Activated CD4-positive, alpha-beta memory T cell treated with anti-CD3 and anti-CD28 coated beads for 36 hours (primary cell): ENCODE results near the gene FKBP1C. TPM values are rescaled to one million over a fixed set of nuclear protein-coding genes. Genes with fewer than 3 reads are reported as not detected.
"Not testable (repeated sequence)": the region's sequence is repeated elsewhere in the genome, so short reads cannot be mapped to it uniquely, and the experiment has no call there.

Source experiments
- CTCF ChIA-PET: fragments of 350-600 bp; sonication (Branson Sonifier 250); formaldehyde crosslinking; loops from one replicate; lab custom pipeline; 2021; ENCODE audit warnings: antibody characterized with exemption, inconsistent platforms; lab: Charles Lee
- POLR2A ChIA-PET: fragments of 350-600 bp; sonication (Branson Sonifier 250); formaldehyde crosslinking; loops from one replicate; lab custom pipeline; 2021; ENCODE audit warnings: antibody characterized with exemption; lab: Charles Lee
- DNase-seq: peaks from one replicate; pipeline ENCODE4 v3.0.0-alpha.2; 2020
- H3K27ac Mint-ChIP-seq: one replicate; pipeline ENCODE4 v1.8.0; 2021; ENCODE audit warnings: mixed read lengths
- H3K27me3 Mint-ChIP-seq: one replicate; pipeline ENCODE4 v1.8.0; 2021; ENCODE audit warnings: mixed read lengths
- H3K36me3 Mint-ChIP-seq: one replicate; pipeline ENCODE4 v1.8.0; 2021; ENCODE audit warnings: mixed read lengths
- H3K4me1 Mint-ChIP-seq: one replicate; pipeline ENCODE4 v1.8.0; 2021; ENCODE audit warnings: low read depth, mixed read lengths
- H3K4me3 Mint-ChIP-seq: one replicate; pipeline ENCODE4 v1.8.0; 2021; ENCODE audit warnings: mild to moderate bottlenecking, mixed read lengths
- H3K9me3 Mint-ChIP-seq: one replicate; pipeline ENCODE4 v1.8.0; 2021; ENCODE audit warnings: mixed read lengths
- intact Hi-C: fragments of 100-400 bp; cut with micrococcal nuclease; formaldehyde crosslinking; loops from one replicate; pipeline ENCODE4 v1.15.1; 2023
- total RNA-seq, 2 experiments: library from RNA; stranded (reverse); gene quantifications; one replicate each; pipeline ENCODE4 v1.2.3, GENCODE V29; 2021

FKBP1C gene
- under 1 TPM; 0.48 to 0.71 TPM for total RNA-seq

- H3K9me3 Mint-ChIP-seq = peaks cover 20% of the 10 kb centered on the region
- intact Hi-C loops, H3K27ac Mint-ChIP-seq, POLR2A ChIA-PET, H3K27me3 Mint-ChIP-seq, H3K4me3 Mint-ChIP-seq, H3K4me1 Mint-ChIP-seq, CTCF ChIA-PET, DNase-seq, H3K36me3 Mint-ChIP-seq: not testable (repeated sequence)
These were observed at the start of gene FKBP1C for GRCh38 chr6:63211343-63211742. Gene FKBP1C, plus strand, starts transcription at chr6:63211469.

- DNase-seq, intact Hi-C loops, H3K27me3 Mint-ChIP-seq, CTCF ChIA-PET, H3K27ac Mint-ChIP-seq, H3K9me3 Mint-ChIP-seq, H3K4me3 Mint-ChIP-seq, POLR2A ChIA-PET, H3K36me3 Mint-ChIP-seq, H3K4me1 Mint-ChIP-seq: not testable (repeated sequence)
These were observed 47.0 kb upstream of the FKBP1C start for GRCh38 chr6:63164047-63164803.

GRCh38 chr6:63174173-63174572 is 37.1 kb upstream of the FKBP1C start:
- CTCF ChIA-PET = no interaction called here
- H3K27ac Mint-ChIP-seq = no peak overlapping the region
- H3K9me3 Mint-ChIP-seq = peaks cover 2% of the 10 kb centered on the region
- no peaks in the 10 kb centered on the region for H3K4me1 Mint-ChIP-seq
- H3K27me3 Mint-ChIP-seq = no peaks in the 10 kb centered on the region
- intact Hi-C loops = no loop called here
- no peak for DNase-seq
- H3K4me3 Mint-ChIP-seq = no peak overlapping the region
- H3K36me3 Mint-ChIP-seq = no peaks in the 10 kb centered on the region
- POLR2A ChIA-PET = no interaction called here

- Mint-ChIP-seq H3K27me3 (no peaks in the 10 kb centered on the region), H3K4me3 (no peak overlapping the region), H3K9me3 (peaks cover 2% of the 10 kb centered on the region), H3K27ac (no peak overlapping the region), H3K36me3 (no peaks in the 10 kb centered on the region), H3K4me1 (no peaks in the 10 kb centered on the region)
- POLR2A ChIA-PET = no interaction called here
- CTCF ChIA-PET = no interaction called here
- intact Hi-C loops = no loop called here
- no peak for DNase-seq
These were observed 35.1 kb upstream of the FKBP1C start for GRCh38 chr6:63176181-63176580.

- Mint-ChIP-seq H3K9me3 (no peaks in the 10 kb centered on the region), H3K36me3 (no peaks in the 10 kb centered on the region), H3K27ac (no peak overlapping the region), H3K27me3 (no peaks in the 10 kb centered on the region), H3K4me3 (no peak overlapping the region), H3K4me1 (no peaks in the 10 kb centered on the region)
- intact Hi-C loops = no loop called here
- ChIA-PET CTCF (interaction anchor here (0.7 kb wide), 1 partner anchor 43 kb away, joined by 3 read pairs; no protein-coding TSS in a partner anchor), POLR2A (no interaction called here)
- no peak for DNase-seq
These were observed 30.9 kb upstream of the FKBP1C start for GRCh38 chr6:63180367-63180766.

- no peak for DNase-seq
- Mint-ChIP-seq H3K9me3 (peaks cover 2% of the 10 kb centered on the region), H3K4me3 (no peak overlapping the region), H3K27me3 (no peaks in the 10 kb centered on the region), H3K36me3 (no peaks in the 10 kb centered on the region), H3K27ac (no peak overlapping the region), H3K4me1 (no peaks in the 10 kb centered on the region)
- ChIA-PET CTCF (no interaction called here), POLR2A (no interaction called here)
- intact Hi-C loops = no loop called here
These were observed 24.3 kb upstream of the FKBP1C start for GRCh38 chr6:63186970-63187369.

GRCh38 chr6:63188828-63189227 is 22.4 kb upstream of the FKBP1C start:
- no peaks in the 10 kb centered on the region for H3K27me3 Mint-ChIP-seq
- no peaks in the 10 kb centered on the region for H3K4me1 Mint-ChIP-seq
- no peak for DNase-seq
- H3K9me3 Mint-ChIP-seq = peaks cover 2% of the 10 kb centered on the region
- H3K36me3 Mint-ChIP-seq = no peaks in the 10 kb centered on the region
- intact Hi-C loops = no loop called here
- H3K4me3 Mint-ChIP-seq = no peak overlapping the region
- ChIA-PET POLR2A (no interaction called here), CTCF (no interaction called here)
- no peak overlapping the region for H3K27ac Mint-ChIP-seq

- Mint-ChIP-seq H3K36me3 (no peaks in the 10 kb centered on the region), H3K27me3 (no peaks in the 10 kb centered on the region), H3K4me1 (no peaks in the 10 kb centered on the region), H3K27ac (no peak overlapping the region), H3K9me3 (no peaks in the 10 kb centered on the region), H3K4me3 (no peak overlapping the region)
- POLR2A ChIA-PET = no interaction called here
- CTCF ChIA-PET = no interaction called here
- intact Hi-C loops = no loop called here
- DNase-seq = no peak
These were observed 17.9 kb upstream of the FKBP1C start for GRCh38 chr6:63193324-63193723.

- Mint-ChIP-seq H3K36me3 (no peaks in the 10 kb centered on the region), H3K4me1 (no peaks in the 10 kb centered on the region), H3K9me3 (no peaks in the 10 kb centered on the region), H3K4me3 (no peak overlapping the region), H3K27me3 (no peaks in the 10 kb centered on the region), H3K27ac (no peak overlapping the region)
- DNase-seq = no peak
- intact Hi-C loops = no loop called here
- CTCF ChIA-PET = no interaction called here
- POLR2A ChIA-PET = no interaction called here
These were observed 13.5 kb upstream of the FKBP1C start for GRCh38 chr6:63197741-63198140.

GRCh38 chr6:63213325-63213724 is 2.1 kb downstream of the FKBP1C start:
- no peaks in the 10 kb centered on the region for H3K4me1 Mint-ChIP-seq
- H3K36me3 Mint-ChIP-seq = no peaks in the 10 kb centered on the region
- ChIA-PET CTCF (no interaction called here), POLR2A (no interaction called here)
- no peak overlapping the region for H3K4me3 Mint-ChIP-seq
- no peak overlapping the region for H3K27ac Mint-ChIP-seq
- intact Hi-C loops = no loop called here
- H3K27me3 Mint-ChIP-seq = no peaks in the 10 kb centered on the region
- no peak for DNase-seq
- H3K9me3 Mint-ChIP-seq = peaks cover 16% of the 10 kb centered on the region

- Mint-ChIP-seq H3K36me3 (no peaks in the 10 kb centered on the region), H3K9me3 (peaks cover 16% of the 10 kb centered on the region), H3K4me1 (no peaks in the 10 kb centered on the region), H3K4me3 (no peak overlapping the region), H3K27me3 (no peaks in the 10 kb centered on the region), H3K27ac (no peak overlapping the region)
- DNase-seq = no peak
- intact Hi-C loops = no loop called here
- ChIA-PET POLR2A (no interaction called here), CTCF (no interaction called here)
These were observed 3.5 kb downstream of the FKBP1C start for GRCh38 chr6:63214816-63215215.

GRCh38 chr6:63224179-63224578 is 12.9 kb downstream of the FKBP1C start:
- CTCF ChIA-PET = no interaction called here
- Mint-ChIP-seq H3K27ac (no peak overlapping the region), H3K9me3 (no peaks in the 10 kb centered on the region), H3K4me3 (no peak overlapping the region), H3K27me3 (no peaks in the 10 kb centered on the region), H3K36me3 (no peaks in the 10 kb centered on the region), H3K4me1 (no peaks in the 10 kb centered on the region)
- intact Hi-C loops = no loop called here
- no peak for DNase-seq
- POLR2A ChIA-PET = no interaction called here

GRCh38 chr6:63225987-63226386 is 14.7 kb downstream of the FKBP1C start:
- DNase-seq, H3K9me3 Mint-ChIP-seq, CTCF ChIA-PET, H3K4me1 Mint-ChIP-seq, POLR2A ChIA-PET, H3K36me3 Mint-ChIP-seq, H3K27ac Mint-ChIP-seq, H3K4me3 Mint-ChIP-seq, intact Hi-C loops, H3K27me3 Mint-ChIP-seq: not testable (repeated sequence)
